HepG2 (cell line): Measurements from ENCODE around the gene CRLF1. TPM values are rescaled to one million over a fixed set of nuclear protein-coding genes. Genes with fewer than 3 reads are reported as not detected.

Experiments used
- CTCF ChIP-seq: sonication (generic); formaldehyde crosslinking; IDR thresholded peaks from 2 replicates; pipeline ENCODE4 v1.5.0; 2020; ENCODE audit warnings: mild to moderate bottlenecking, missing genetic modification reagents, moderate library complexity
- HNF1B ChIP-seq: sonication (generic); formaldehyde crosslinking; IDR thresholded peaks from 2 replicates; pipeline ENCODE4 v1.5.1; 2020; ENCODE audit warnings: mild to moderate bottlenecking, moderate library complexity, missing genetic modification reagents
- HNRNPK ChIP-seq: fragments of 200-400 bp; formaldehyde crosslinking; IDR thresholded peaks from 2 replicates; pipeline ENCODE4 v1.6.1; 2018; ENCODE audit warnings: low read length, low read depth, moderate library complexity, mild to moderate bottlenecking; ENCODE audit not compliant: poor library complexity, severe bottlenecking
- IRF2 ChIP-seq: IDR thresholded peaks from 2 replicates; pipeline ENCODE4 v1.6.1; 2018; ENCODE audit warnings: missing genetic modification reagents, missing compliant biosample characterization
- KAT7 ChIP-seq: IDR thresholded peaks from 2 replicates; pipeline ENCODE4 v1.6.1; 2018; ENCODE audit warnings: borderline replicate concordance, missing compliant biosample characterization
- MEIS2 ChIP-seq: sonication (generic); formaldehyde crosslinking; IDR thresholded peaks from 2 replicates; pipeline ENCODE4 v1.9.0; 2021; ENCODE audit warnings: mild to moderate bottlenecking, missing genetic modification reagents
- RARG ChIP-seq: sonication (generic); formaldehyde crosslinking; IDR thresholded peaks from 2 replicates; pipeline ENCODE4 v1.4.0; 2020; ENCODE audit warnings: low read depth, mild to moderate bottlenecking, missing genetic modification reagents
- SCMH1 ChIP-seq: sonication (generic); formaldehyde crosslinking; IDR thresholded peaks from 2 replicates; pipeline ENCODE4 v1.9.0; 2021; ENCODE audit warnings: missing genetic modification reagents, mild to moderate bottlenecking, borderline replicate concordance
- SIX1 ChIP-seq: sonication (generic); formaldehyde crosslinking; IDR thresholded peaks from 2 replicates; pipeline ENCODE4 v1.4.0; 2020; ENCODE audit warnings: missing genetic modification reagents, borderline replicate concordance
- ZFY ChIP-seq: sonication (generic); formaldehyde crosslinking; IDR thresholded peaks from 2 replicates; pipeline ENCODE4 v1.4.0; 2020; ENCODE audit warnings: missing genetic modification reagents
- ZNF280B ChIP-seq: sonication (generic); formaldehyde crosslinking; IDR thresholded peaks from 2 replicates; pipeline ENCODE4 v1.5.0; 2020; ENCODE audit warnings: missing genetic modification reagents, mild to moderate bottlenecking, borderline replicate concordance
- ZNF30 ChIP-seq: sonication (generic); formaldehyde crosslinking; IDR thresholded peaks from 2 replicates; pipeline ENCODE4 v1.5.0; 2020; ENCODE audit warnings: mild to moderate bottlenecking, missing genetic modification reagents
- ZNF33A ChIP-seq: sonication (generic); formaldehyde crosslinking; IDR thresholded peaks from 2 replicates; pipeline ENCODE4 v1.5.1; 2020; ENCODE audit warnings: missing genetic modification reagents, mild to moderate bottlenecking, moderate library complexity, borderline replicate concordance
- ZNF343 ChIP-seq: sonication (generic); formaldehyde crosslinking; IDR thresholded peaks from 2 replicates; pipeline ENCODE4 v1.4.0; 2020; ENCODE audit warnings: mild to moderate bottlenecking, missing genetic modification reagents
- ZNF354B ChIP-seq: sonication (generic); formaldehyde crosslinking; IDR thresholded peaks from 2 replicates; pipeline ENCODE4 v1.8.0; 2022; ENCODE audit warnings: mild to moderate bottlenecking, missing genetic modification reagents
- ZNF441 ChIP-seq: sonication (generic); formaldehyde crosslinking; IDR thresholded peaks from 2 replicates; pipeline ENCODE4 v1.7.0; 2021; ENCODE audit warnings: missing genetic modification reagents, borderline replicate concordance
- ZNF552 ChIP-seq: sonication (generic); formaldehyde crosslinking; IDR thresholded peaks from 2 replicates; pipeline ENCODE4 v1.9.0; 2022; ENCODE audit warnings: missing genetic modification reagents, mild to moderate bottlenecking, borderline replicate concordance
- ZNF576 ChIP-seq: sonication (generic); formaldehyde crosslinking; IDR thresholded peaks from 2 replicates; pipeline ENCODE4 v1.4.0; 2020; ENCODE audit warnings: mild to moderate bottlenecking, missing genetic modification reagents
- ZNF597 ChIP-seq: sonication (generic); formaldehyde crosslinking; IDR thresholded peaks from 2 replicates; pipeline ENCODE4 v1.5.0; 2020; ENCODE audit warnings: missing genetic modification reagents
- ZNF614 ChIP-seq: IDR thresholded peaks from 2 replicates; pipeline ENCODE4 v1.6.1; 2018; ENCODE audit warnings: missing biosample characterization, missing genetic modification reagents, inconsistent platforms, borderline replicate concordance
- ZZZ3 ChIP-seq: sonication (generic); formaldehyde crosslinking; IDR thresholded peaks from 2 replicates; pipeline ENCODE4 v1.4.0; 2020; ENCODE audit warnings: missing genetic modification reagents, mild to moderate bottlenecking, borderline replicate concordance
- polyA plus RNA-seq, 8 experiments: library from polyadenylated mRNA; depleted of rRNA in 3 of 8; stranded (reverse) in 7 of 8; unstranded in 1 of 8; fragments of >200 nt; fragmentation: Illumina TruSeq in 4 of 8; extraction: Trizol in 4 of 8; gene quantifications; 2 replicates each; pipeline versions ENCODE4 v1.2.1 to v1.2.3, GENCODE V29; 2011 to 2016; ENCODE audit warnings: low read depth in 4 of 8, missing spikeins in 1 of 8, mixed read lengths in 1 of 8; ENCODE audit not compliant: insufficient read depth in 1 of 8
- total RNA-seq, 5 experiments: library from RNA; depleted of rRNA; stranded (reverse); fragments of >200 nt; fragmentation: Illumina TruSeq; extraction: Trizol; gene quantifications; 2 replicates each; pipeline ENCODE4 v1.2.3, GENCODE V29; 2016; ENCODE audit warnings: low read depth in 1 of 5

CRLF1 gene
- total and polyA plus RNA-seq, 2 of the 13 experiments (the other 11 are each of a cell fraction or from before 2014, with no cell fraction given), result 217 to 296 TPM

- TF ChIP-seq SCMH1, result no peak
- peak; percentile 84; the same call in 1 of the 2 replicates for TF ChIP-seq ZNF614 (CRISPR knock-in tag)
- TF ChIP-seq ZNF552, result 0 out of 2 replicates have a peak, but pooled peaks have one; percentile 15
- TF ChIP-seq IRF2 (CRISPR knock-in tag), result peak; percentile 76; the same call in 1 of the 2 replicates
- no peak for TF ChIP-seq ZNF280B
- no peak for TF ChIP-seq ZNF30 (CRISPR knock-in tag)
- TF ChIP-seq ZNF576 (CRISPR knock-in tag), result 0 out of 2 replicates have a peak, but pooled peaks have one; percentile 48
- peak; percentile 88 for TF ChIP-seq HNRNPK
- no peak; the same call in 1 of the 2 replicates for TF ChIP-seq ZNF343 (CRISPR knock-in tag)
- 0 out of 2 replicates have a peak, but pooled peaks have one; percentile 14 for TF ChIP-seq SIX1
- peak; percentile 88 for TF ChIP-seq ZFY (CRISPR knock-in tag)
- no peak for TF ChIP-seq ZZZ3 (CRISPR knock-in tag)
- peak; percentile 96; the same call in 1 of the 2 replicates for TF ChIP-seq KAT7 (CRISPR knock-in tag)
- TF ChIP-seq ZNF354B, result no peak
- no peak for TF ChIP-seq ZNF33A (CRISPR knock-in tag)
- TF ChIP-seq RARG (CRISPR knock-in tag), result no peak; the same call in 1 of the 2 replicates
- peak; percentile 97 for TF ChIP-seq CTCF (CRISPR knock-in tag)
- 0 out of 2 replicates have a peak, but pooled peaks have one; percentile 33 for TF ChIP-seq MEIS2
- no peak; the same call in none of the 2 replicates for TF ChIP-seq HNF1B (CRISPR knock-in tag)
- TF ChIP-seq ZNF597, result no peak
- peak; percentile 44; the same call in 1 of the 2 replicates for TF ChIP-seq ZNF441 (CRISPR knock-in tag)
Observed at GRCh38 chr19:18588611-18589379, 17.8 kb downstream of the CRLF1 start, which contains the start of gene REX1BD (continued).
